ENCODE measurements around the gene DRGX. TPM values are rescaled to one million over a fixed set of nuclear protein-coding genes. Genes with fewer than 3 reads are reported as not detected.

DRGX gene
- total and polyA plus RNA-seq, 2 donors (not counting 1 experiment from before 2014, with no cell fraction given) = not detected

- peaks cover 11% of the 10 kb centered on the region for H3K27me3 Mint-ChIP-seq
- H3K9me3 Mint-ChIP-seq (ENCODE audit: insufficient read depth) = peaks cover 4% of the 10 kb centered on the region
- H3K4me1 ChIP-seq (ENCODE audit: control insufficient read depth in 2 of 2, insufficient read depth in 2 of 2, low read length in 2 of 2) = no peaks in the 10 kb centered on the region
- no peaks in the 10 kb centered on the region for H3K36me3 ChIP-seq (replicated peaks in 1 of 2; ENCODE audit: control extremely low read depth in 1 of 2, control insufficient read depth in 1 of 2, extremely low read depth in 1 of 2, insufficient read depth in 2 of 2, low read length in 1 of 2)
- no peak overlapping the region for H3K27ac ChIP-seq (ENCODE audit: low read length in 2 of 2)
- no peak overlapping the region for H2AFZ ChIP-seq (ENCODE audit: insufficient read depth, low read depth, low read length, poor library complexity, severe bottlenecking)
- H3K4me1 Mint-ChIP-seq = no peaks in the 10 kb centered on the region
- WGBS (ENCODE audit: insufficient coverage) = 92% methylated on average over 6 of the region's 6 CpGs
- H3K4me2 ChIP-seq (replicated peaks; ENCODE audit: low read depth, low read length, poor library complexity, severe bottlenecking) = no peak overlapping the region
- DNase-seq = no peak
- ChIA-PET CTCF (no interaction called here), POLR2A (no interaction called here)
- no peak for TF ChIP-seq CTCF (IDR thresholded peaks at IDR 0.05)
- TF ChIP-seq EZH2 (IDR thresholded peaks at IDR 0.05; ENCODE audit: borderline replicate concordance, insufficient read depth, low read depth, low read length, poor library complexity, severe bottlenecking) = no peak
- H3K27ac Mint-ChIP-seq = no peak overlapping the region
- no peak overlapping the region for H3K9ac ChIP-seq (ENCODE audit: low read length)
- H3K27me3 ChIP-seq (replicated peaks in 1 of 4; ENCODE audit: control extremely low read depth in 1 of 4, control insufficient read depth in 3 of 4, insufficient read depth in 4 of 4, low read length in 3 of 4) = no peaks in the 10 kb centered on the region
- no peak overlapping the region for H3K4me3 ChIP-seq (ENCODE audit: control extremely low read depth in 1 of 5, extremely low read depth in 1 of 5, insufficient read depth in 1 of 5, low read depth in 2 of 5, low read length in 4 of 5)
- H4K20me1 ChIP-seq (ENCODE audit: control insufficient read depth, insufficient read depth, low read length, poor library complexity, severe bottlenecking) = no peaks in the 10 kb centered on the region
- peaks cover 0 to 7% (median 0%) of the 10 kb centered on the region in 3 donors for H3K9me3 ChIP-seq (ENCODE audit: control extremely low read depth in 1 of 3, control insufficient read depth in 2 of 3, insufficient read depth in 1 of 3, low read length in 2 of 3)
- ATAC-seq (ENCODE audit: low read depth) = no peak
- no peaks in the 10 kb centered on the region for H3K79me2 ChIP-seq (ENCODE audit: control insufficient read depth, insufficient read depth, low read length)
- H3K4me3 Mint-ChIP-seq = no peak overlapping the region
- intact Hi-C loops (cut with micrococcal nuclease) = no loop called here
Measured at GRCh38 chr10:49332768-49333167, 63.1 kb downstream of the DRGX start.

- ChIA-PET CTCF (no interaction called here), POLR2A (no interaction called here)
- no peak overlapping the region for H3K27ac ChIP-seq (ENCODE audit: low read length in 2 of 2)
- intact Hi-C loops (cut with micrococcal nuclease) = no loop called here
- H3K36me3 ChIP-seq (replicated peaks in 1 of 2; ENCODE audit: control extremely low read depth in 1 of 2, control insufficient read depth in 1 of 2, extremely low read depth in 1 of 2, insufficient read depth in 2 of 2, low read length in 1 of 2) = no peaks in the 10 kb centered on the region
- Mint-ChIP-seq H3K27ac (no peak overlapping the region), H3K4me3 (no peak overlapping the region), H3K27me3 (peaks cover 8% of the 10 kb centered on the region), H3K9me3 (ENCODE audit: insufficient read depth) (peaks cover 4% of the 10 kb centered on the region), H3K4me1 (no peaks in the 10 kb centered on the region)
- no peak overlapping the region for H3K4me3 ChIP-seq (ENCODE audit: control extremely low read depth in 1 of 5, extremely low read depth in 1 of 5, insufficient read depth in 1 of 5, low read depth in 2 of 5, low read length in 4 of 5)
- H2AFZ ChIP-seq (ENCODE audit: insufficient read depth, low read depth, low read length, poor library complexity, severe bottlenecking) = no peak overlapping the region
- no peak overlapping the region for H3K9ac ChIP-seq (ENCODE audit: low read length)
- peaks cover 0 to 7% (median 0%) of the 10 kb centered on the region in 3 donors for H3K9me3 ChIP-seq (ENCODE audit: control extremely low read depth in 1 of 3, control insufficient read depth in 2 of 3, insufficient read depth in 1 of 3, low read length in 2 of 3)
- TF ChIP-seq CTCF (IDR thresholded peaks at IDR 0.05) (no peak), EZH2 (IDR thresholded peaks at IDR 0.05; ENCODE audit: borderline replicate concordance, insufficient read depth, low read depth, low read length, poor library complexity, severe bottlenecking) (no peak)
- WGBS (ENCODE audit: insufficient coverage) = 94% methylated on average over 3 of the region's 4 CpGs
- H3K79me2 ChIP-seq (ENCODE audit: control insufficient read depth, insufficient read depth, low read length) = no peaks in the 10 kb centered on the region
- H3K4me2 ChIP-seq (replicated peaks; ENCODE audit: low read depth, low read length, poor library complexity, severe bottlenecking) = no peak overlapping the region
- DNase-seq = no peak
- no peaks in the 10 kb centered on the region for H3K27me3 ChIP-seq (replicated peaks in 1 of 4; ENCODE audit: control extremely low read depth in 1 of 4, control insufficient read depth in 3 of 4, insufficient read depth in 4 of 4, low read length in 3 of 4)
- H3K4me1 ChIP-seq (ENCODE audit: control insufficient read depth in 2 of 2, insufficient read depth in 2 of 2, low read length in 2 of 2) = no peaks in the 10 kb centered on the region
- no peak for ATAC-seq (ENCODE audit: low read depth)
- H4K20me1 ChIP-seq (ENCODE audit: control insufficient read depth, insufficient read depth, low read length, poor library complexity, severe bottlenecking) = no peaks in the 10 kb centered on the region
Measured at GRCh38 chr10:49332333-49332732, 63.6 kb downstream of the DRGX start.

Data from B cell (primary cell).